ENCODE data around the gene ARID2.

The ARID2 gene

DNA sequence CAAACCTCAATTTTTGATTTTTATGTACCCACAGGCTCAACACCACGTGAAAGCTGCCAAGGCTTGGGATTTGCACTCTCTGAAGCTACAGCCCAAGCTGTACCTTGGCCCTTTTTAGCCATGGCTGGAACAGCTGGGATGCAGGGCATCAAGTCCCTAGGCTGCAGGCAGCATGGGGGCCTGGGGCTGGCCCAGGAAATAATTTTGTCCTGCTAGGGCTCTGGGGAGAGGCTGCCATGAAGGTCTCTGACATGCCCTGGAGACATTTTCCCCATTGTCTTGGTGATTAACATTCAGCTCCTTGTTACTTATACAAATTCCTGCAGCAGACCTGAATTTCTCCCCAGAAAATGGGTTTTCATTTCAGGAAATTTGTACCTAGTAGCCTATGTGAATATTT, 157.2 kb downstream of the ARID2 start:
- no peak for DNase-seq

GRCh38 chr12:45887544-45887943, 158.0 kb downstream of the ARID2 start:
- Histone ChIP-seq H3K27me3 (ENCODE audit: insufficient read depth, low read length) (no peaks in the 10 kb centered on the region), H3K23ac (ENCODE audit: low read length) (no peak overlapping the region), H3K4ac (ENCODE audit: low read depth, low read length) (no peak overlapping the region), H3K14ac (ENCODE audit: low read length) (no peak overlapping the region), H2BK12ac (ENCODE audit: low read length) (no peak overlapping the region), H3K27ac (ENCODE audit: low read depth, low read length) (no peak overlapping the region), H3K79me1 (ENCODE audit: low read length) (no peaks in the 10 kb centered on the region), H3K9me3 (ENCODE audit: insufficient read depth, low read depth, low read length) (peaks cover 3% of the 10 kb centered on the region), H2AFZ (ENCODE audit: insufficient read depth, low read length, poor library complexity) (no peak overlapping the region), H3K79me2 (ENCODE audit: control insufficient read depth, insufficient read depth, low read length, poor library complexity) (no peaks in the 10 kb centered on the region), H4K8ac (ENCODE audit: low read depth, low read length) (no peak overlapping the region), H3K4me2 (ENCODE audit: low read length) (no peak overlapping the region), H4K91ac (ENCODE audit: low read depth, low read length) (no peak overlapping the region), H3K18ac (ENCODE audit: low read length) (no peak overlapping the region), H2AK5ac (ENCODE audit: low read length) (no peak overlapping the region), H2BK5ac (ENCODE audit: low read depth, low read length, poor library complexity) (no peak overlapping the region), H3K4me3 (ENCODE audit: low read depth, low read length) (no peak overlapping the region), H3K9ac (ENCODE audit: low read length) (no peak overlapping the region), H3K4me1 (ENCODE audit: control insufficient read depth in 1 of 2, insufficient read depth in 2 of 2, low read length in 2 of 2) (no peaks in the 10 kb centered on the region), H2BK120ac (ENCODE audit: insufficient read depth, low read length, poor library complexity) (no peak overlapping the region), H3K36me3 (ENCODE audit: control insufficient read depth in 1 of 2, insufficient read depth in 2 of 2, low read length in 2 of 2) (peaks cover 7 to 16% of the 10 kb centered on the region in 2 experiments), H4K12ac (ENCODE audit: low read depth, low read length) (no peak overlapping the region)
- DNase-seq: no peak
- no CpG with 5 or more reads among the region's 5 CpGs for WGBS (ENCODE audit: extremely low coverage, insufficient coverage, insufficient read length)

More for the DNA sequence above, 157.2 kb downstream of the ARID2 start:
- H4K8ac ChIP-seq (ENCODE audit: low read depth, low read length): no peak overlapping the region
- no peak overlapping the region for H3K9ac ChIP-seq (ENCODE audit: low read length)
- no peak overlapping the region for H4K91ac ChIP-seq (ENCODE audit: low read depth, low read length)
- peaks cover 3% of the 10 kb centered on the region for H3K9me3 ChIP-seq (ENCODE audit: insufficient read depth, low read depth, low read length)
- no peaks in the 10 kb centered on the region for H3K79me2 ChIP-seq (ENCODE audit: control insufficient read depth, insufficient read depth, low read length, poor library complexity)
- H2BK12ac ChIP-seq (ENCODE audit: low read length): no peak overlapping the region
- no CpG with 5 or more reads among the region's 1 CpG for WGBS (ENCODE audit: extremely low coverage, insufficient coverage, insufficient read length)
- H3K4me1 ChIP-seq (ENCODE audit: control insufficient read depth in 1 of 2, insufficient read depth in 2 of 2, low read length in 2 of 2): peaks cover 0 to 1% of the 10 kb centered on the region in 2 experiments
- no peaks in the 10 kb centered on the region for H3K27me3 ChIP-seq (ENCODE audit: insufficient read depth, low read length)
- H3K14ac ChIP-seq (ENCODE audit: low read length): no peak overlapping the region
- no peak overlapping the region for H3K4ac ChIP-seq (ENCODE audit: low read depth, low read length)
- H2BK5ac ChIP-seq (ENCODE audit: low read depth, low read length, poor library complexity): no peak overlapping the region
- H4K12ac ChIP-seq (ENCODE audit: low read depth, low read length): no peak overlapping the region
- H3K79me1 ChIP-seq (ENCODE audit: low read length): no peaks in the 10 kb centered on the region
- H3K18ac ChIP-seq (ENCODE audit: low read length): no peak overlapping the region
- H3K4me3 ChIP-seq (ENCODE audit: low read depth, low read length): no peak overlapping the region
- H2AFZ ChIP-seq (ENCODE audit: insufficient read depth, low read length, poor library complexity): no peak overlapping the region
- H3K4me2 ChIP-seq (ENCODE audit: low read length): no peak overlapping the region
- H3K27ac ChIP-seq (ENCODE audit: low read depth, low read length): no peak overlapping the region
- peaks cover 7 to 15% of the 10 kb centered on the region in 2 experiments for H3K36me3 ChIP-seq (ENCODE audit: control insufficient read depth in 1 of 2, insufficient read depth in 2 of 2, low read length in 2 of 2)
- no peak overlapping the region for H2BK120ac ChIP-seq (ENCODE audit: insufficient read depth, low read length, poor library complexity)
- no peak overlapping the region for H3K23ac ChIP-seq (ENCODE audit: low read length)
- no peak overlapping the region for H2AK5ac ChIP-seq (ENCODE audit: low read length)

- no CpG with 5 or more reads among the region's 2 CpGs for WGBS (ENCODE audit: extremely low coverage, insufficient coverage, insufficient read length)
- no peak overlapping the region for H3K23ac ChIP-seq (ENCODE audit: low read length)
- no peaks in the 10 kb centered on the region for H3K27me3 ChIP-seq (ENCODE audit: insufficient read depth, low read length)
Measured at GRCh38 chr12:45890276-45890675, 160.8 kb downstream of the ARID2 start.

GRCh38 chr12:45893240-45893639, 163.7 kb downstream of the ARID2 start:
- H3K9me3 ChIP-seq (ENCODE audit: insufficient read depth, low read depth, low read length): no peaks in the 10 kb centered on the region
- H4K12ac ChIP-seq (ENCODE audit: low read depth, low read length): no peak overlapping the region
- H3K23ac ChIP-seq (ENCODE audit: low read length): no peak overlapping the region
- peaks cover 6 to 16% of the 10 kb centered on the region in 2 experiments for H3K36me3 ChIP-seq (ENCODE audit: control insufficient read depth in 1 of 2, insufficient read depth in 2 of 2, low read length in 2 of 2)
- H2BK5ac ChIP-seq (ENCODE audit: low read depth, low read length, poor library complexity): no peak overlapping the region
- no peaks in the 10 kb centered on the region for H3K4me1 ChIP-seq (ENCODE audit: control insufficient read depth in 1 of 2, insufficient read depth in 2 of 2, low read length in 2 of 2)
- H3K18ac ChIP-seq (ENCODE audit: low read length): no peak overlapping the region
- no peak overlapping the region for H3K9ac ChIP-seq (ENCODE audit: low read length)
- no peak overlapping the region for H2AFZ ChIP-seq (ENCODE audit: insufficient read depth, low read length, poor library complexity)
- no peaks in the 10 kb centered on the region for H3K27me3 ChIP-seq (ENCODE audit: insufficient read depth, low read length)
- no peak overlapping the region for H3K14ac ChIP-seq (ENCODE audit: low read length)
- H4K8ac ChIP-seq (ENCODE audit: low read depth, low read length): no peak overlapping the region
- no peak overlapping the region for H2AK5ac ChIP-seq (ENCODE audit: low read length)
- H3K4ac ChIP-seq (ENCODE audit: low read depth, low read length): no peak overlapping the region
- no peak overlapping the region for H2BK12ac ChIP-seq (ENCODE audit: low read length)
- H3K27ac ChIP-seq (ENCODE audit: low read depth, low read length): no peak overlapping the region
- no peaks in the 10 kb centered on the region for H3K79me1 ChIP-seq (ENCODE audit: low read length)
- no peak overlapping the region for H4K91ac ChIP-seq (ENCODE audit: low read depth, low read length)
- no CpG with 5 or more reads among the region's 4 CpGs for WGBS (ENCODE audit: extremely low coverage, insufficient coverage, insufficient read length)
- DNase-seq: no peak
- H3K79me2 ChIP-seq (ENCODE audit: control insufficient read depth, insufficient read depth, low read length, poor library complexity): no peaks in the 10 kb centered on the region
- H3K4me3 ChIP-seq (ENCODE audit: low read depth, low read length): no peak overlapping the region
- no peak overlapping the region for H2BK120ac ChIP-seq (ENCODE audit: insufficient read depth, low read length, poor library complexity)
- no peak overlapping the region for H3K4me2 ChIP-seq (ENCODE audit: low read length)

More at GRCh38 chr12:45890276-45890675, 160.8 kb downstream of the ARID2 start:
- H4K8ac ChIP-seq (ENCODE audit: low read depth, low read length): no peak overlapping the region
- H3K4me1 ChIP-seq (ENCODE audit: control insufficient read depth in 1 of 2, insufficient read depth in 2 of 2, low read length in 2 of 2): no peaks in the 10 kb centered on the region
- DNase-seq: no peak
- H3K18ac ChIP-seq (ENCODE audit: low read length): no peak overlapping the region
- no peak overlapping the region for H2AFZ ChIP-seq (ENCODE audit: insufficient read depth, low read length, poor library complexity)
- H3K4me2 ChIP-seq (ENCODE audit: low read length): no peak overlapping the region
- H3K79me1 ChIP-seq (ENCODE audit: low read length): no peaks in the 10 kb centered on the region
- H3K27ac ChIP-seq (ENCODE audit: low read depth, low read length): no peak overlapping the region
- no peaks in the 10 kb centered on the region for H3K79me2 ChIP-seq (ENCODE audit: control insufficient read depth, insufficient read depth, low read length, poor library complexity)
- no peak overlapping the region for H3K14ac ChIP-seq (ENCODE audit: low read length)
- no peak overlapping the region for H2AK5ac ChIP-seq (ENCODE audit: low read length)
- no peak overlapping the region for H2BK120ac ChIP-seq (ENCODE audit: insufficient read depth, low read length, poor library complexity)
- no peak overlapping the region for H4K12ac ChIP-seq (ENCODE audit: low read depth, low read length)
- no peak overlapping the region for H3K4me3 ChIP-seq (ENCODE audit: low read depth, low read length)
- no peak overlapping the region for H3K9ac ChIP-seq (ENCODE audit: low read length)
- H3K9me3 ChIP-seq (ENCODE audit: insufficient read depth, low read depth, low read length): peaks cover 3% of the 10 kb centered on the region
- no peak overlapping the region for H4K91ac ChIP-seq (ENCODE audit: low read depth, low read length)
- no peak overlapping the region for H2BK12ac ChIP-seq (ENCODE audit: low read length)
- H3K4ac ChIP-seq (ENCODE audit: low read depth, low read length): no peak overlapping the region
- H3K36me3 ChIP-seq (ENCODE audit: control insufficient read depth in 1 of 2, insufficient read depth in 2 of 2, low read length in 2 of 2): peaks cover 5 to 19% of the 10 kb centered on the region in 2 experiments
- H2BK5ac ChIP-seq (ENCODE audit: low read depth, low read length, poor library complexity): no peak overlapping the region
